HTR-8/SVneo (cell line): ENCODE results near the gene IL1RAPL2.

ENCODE experiments used
- DNase-seq: peaks from one replicate; pipeline ENCODE4 v3.0.0; 2011; ENCODE audit warnings: low spot score, mixed read lengths; ENCODE audit not compliant: insufficient read length
- FAIRE-seq: peaks from 2 replicates; lab custom pipeline; 2011; peaks lifted over from hg19 to GRCh38; lab: Jason Lieb, UNC

IL1RAPL2 gene

GRCh38 chrX:105495376-105495775 is 929.4 kb downstream of the IL1RAPL2 start:
- DNase-seq = no peak
- no peak for FAIRE-seq

GRCh38 chrX:105502336-105502735 is 936.3 kb downstream of the IL1RAPL2 start:
- FAIRE-seq = no peak
- DNase-seq = no peak

GRCh38 chrX:105515561-105515960 is 949.6 kb downstream of the IL1RAPL2 start:
- no peak for DNase-seq
- no peak for FAIRE-seq

GRCh38 chrX:105526431-105526830 is 960.4 kb downstream of the IL1RAPL2 start:
- FAIRE-seq (no peak), DNase-seq (no peak)

- no peak for DNase-seq
- no peak for FAIRE-seq
These were observed 961.8 kb downstream of the IL1RAPL2 start for GRCh38 chrX:105527759-105528158.

GRCh38 chrX:105533951-105534350 is 968.0 kb downstream of the IL1RAPL2 start:
- no peak for DNase-seq

GRCh38 chrX:105543283-105543682 is 977.3 kb downstream of the IL1RAPL2 start:
- FAIRE-seq (no peak), DNase-seq (no peak)

More at GRCh38 chrX:105533951-105534350, 968.0 kb downstream of the IL1RAPL2 start:
- no peak for FAIRE-seq

GRCh38 chrX:105550043-105550663 is 984.2 kb downstream of the IL1RAPL2 start:
- DNase-seq = no peak

GRCh38 chrX:105552395-105552794 is 986.4 kb downstream of the IL1RAPL2 start:
- DNase-seq (no peak), FAIRE-seq (no peak)

More at GRCh38 chrX:105550043-105550663, 984.2 kb downstream of the IL1RAPL2 start:
- no peak for FAIRE-seq

GRCh38 chrX:105553118-105553517 is 987.1 kb downstream of the IL1RAPL2 start:
- no peak for FAIRE-seq

GRCh38 chrX:105564501-105564900 is 998.5 kb downstream of the IL1RAPL2 start:
- DNase-seq (no peak), FAIRE-seq (no peak)

More at GRCh38 chrX:105553118-105553517, 987.1 kb downstream of the IL1RAPL2 start:
- no peak for DNase-seq

GRCh38 chrX:105565856-105566255 is 999.9 kb downstream of the IL1RAPL2 start:
- no peak for FAIRE-seq
- DNase-seq = no peak

- DNase-seq (no peak), FAIRE-seq (no peak)
These were observed 1001.1 kb downstream of the IL1RAPL2 start for GRCh38 chrX:105567082-105567481.

- FAIRE-seq (no peak), DNase-seq (no peak)
These were observed 1042.7 kb downstream of the IL1RAPL2 start for GRCh38 chrX:105608745-105609144.

GRCh38 chrX:105609530-105609929 is 1043.5 kb downstream of the IL1RAPL2 start:
- DNase-seq (no peak), FAIRE-seq (no peak)

- FAIRE-seq = no peak
- DNase-seq = no peak
These were observed 1044.4 kb downstream of the IL1RAPL2 start for GRCh38 chrX:105610411-105610810.

- no peak for DNase-seq
- no peak for FAIRE-seq
These were observed 1052.5 kb downstream of the IL1RAPL2 start for GRCh38 chrX:105618393-105619101.

GRCh38 chrX:105634180-105634579 is 1068.2 kb downstream of the IL1RAPL2 start:
- no peak for DNase-seq
- no peak for FAIRE-seq

- no peak for DNase-seq
- FAIRE-seq = no peak
These were observed 1069.8 kb downstream of the IL1RAPL2 start for GRCh38 chrX:105635794-105636193.

GRCh38 chrX:105636667-105637066 is 1070.7 kb downstream of the IL1RAPL2 start:
- FAIRE-seq (no peak), DNase-seq (no peak)

- DNase-seq = no peak
- FAIRE-seq = no peak
These were observed 1079.8 kb downstream of the IL1RAPL2 start for GRCh38 chrX:105645667-105646357.
